Esophagus muscularis mucosa (tissue), 4 donors: ENCODE data around the gene SULT1B1. TPM values are rescaled to one million over a fixed set of nuclear protein-coding genes. Genes with fewer than 3 reads are reported as not detected.

Experiments
- DNase-seq: peaks from one replicate; pipeline ENCODE4 v3.0.0-alpha.2; 2017; ENCODE audit errors: extremely low spot score
- H3K27ac ChIP-seq, 4 donors: fragments of 200-600 bp; sonication (generic); replicated peaks in 1 of 4; 1 replicate in 3 of 4; 2 replicates in 1 of 4; pipeline ENCODE4 v1.5.1; 2016 to 2019; ENCODE audit warnings: mild to moderate bottlenecking in 1 of 4
- H3K27me3 ChIP-seq, 4 donors: fragments of 200-600 bp; sonication (generic); one replicate each; pipeline versions ENCODE4 v1.5.1 to v1.6.0; 2016 to 2019
- H3K36me3 ChIP-seq, 4 donors: fragments of 200-600 bp; sonication (generic); one replicate each; pipeline ENCODE4 v1.5.1; 2016 to 2019
- H3K4me1 ChIP-seq, 4 donors: fragments of 200-600 bp; sonication (generic); one replicate each; pipeline ENCODE4 v1.5.1; 2016 to 2019
- H3K4me3 ChIP-seq, 4 donors: fragments of 200-600 bp; sonication (generic); 1 replicate in 2 of 4; 2 replicates in 2 of 4; pipeline ENCODE4 v1.5.1; 2016 to 2019; ENCODE audit warnings: mild to moderate bottlenecking in 4 of 4, moderate library complexity in 1 of 4
- H3K9me3 ChIP-seq, 4 donors: fragments of 200-600 bp; sonication (generic); 1 replicate in 3 of 4; 2 replicates in 1 of 4; pipeline ENCODE4 v1.5.1; 2016 to 2019
- EP300 ChIP-seq: sonication (generic); formaldehyde crosslinking; IDR thresholded peaks from one replicate; pipeline ENCODE4 v1.6.1; 2017; ENCODE audit warnings: antibody characterized with exemption
- POLR2A ChIP-seq: fragments of 450-650 bp; IDR thresholded peaks from one replicate; pipeline ENCODE4 v1.6.1; 2017; ENCODE audit warnings: antibody characterized with exemption, moderate library complexity, mild to moderate bottlenecking, low read depth
- POLR2AphosphoS5 ChIP-seq, 2 donors: sonication (generic); formaldehyde crosslinking; IDR thresholded peaks; one replicate each; pipeline ENCODE4 v1.6.1; 2017; ENCODE audit warnings: antibody characterized with exemption in 2 of 2
- WGBS: methylation state at CpG from one replicate; pipeline ENCODE4 v1.1.5; 2018; 5-methylcytosine and 5-hydroxymethylcytosine counted together
- intact Hi-C: fragments of 100-400 bp; cut with DNase I; formaldehyde crosslinking; loops from one replicate; pipeline ENCODE4 v1.15.1; 2023
- total RNA-seq, 4 donors: library from RNA; depleted of rRNA; stranded (reverse); fragments of >200 nt; gene quantifications; one replicate each; pipeline versions ENCODE4 v1.1.0 to v1.2.1, GENCODE V29; 2016
- TF ChIP-seq, protein P1 (sequence below), 3 experiments: fragments of 200-600 bp in 2 of 3; fragments of 450-650 bp in 1 of 3; sonication (generic) in 2 of 3; IDR thresholded peaks; one replicate each; pipeline ENCODE4 v1.5.1; 2017 to 2019; ENCODE audit warnings: antibody characterized with exemption in 3 of 3, mild to moderate bottlenecking in 2 of 3, moderate library complexity in 1 of 3

SULT1B1 gene
- total RNA-seq, 4 donors from 2014 or later, result 0.34 to 0.99 (median 0.47) TPM

DNA sequence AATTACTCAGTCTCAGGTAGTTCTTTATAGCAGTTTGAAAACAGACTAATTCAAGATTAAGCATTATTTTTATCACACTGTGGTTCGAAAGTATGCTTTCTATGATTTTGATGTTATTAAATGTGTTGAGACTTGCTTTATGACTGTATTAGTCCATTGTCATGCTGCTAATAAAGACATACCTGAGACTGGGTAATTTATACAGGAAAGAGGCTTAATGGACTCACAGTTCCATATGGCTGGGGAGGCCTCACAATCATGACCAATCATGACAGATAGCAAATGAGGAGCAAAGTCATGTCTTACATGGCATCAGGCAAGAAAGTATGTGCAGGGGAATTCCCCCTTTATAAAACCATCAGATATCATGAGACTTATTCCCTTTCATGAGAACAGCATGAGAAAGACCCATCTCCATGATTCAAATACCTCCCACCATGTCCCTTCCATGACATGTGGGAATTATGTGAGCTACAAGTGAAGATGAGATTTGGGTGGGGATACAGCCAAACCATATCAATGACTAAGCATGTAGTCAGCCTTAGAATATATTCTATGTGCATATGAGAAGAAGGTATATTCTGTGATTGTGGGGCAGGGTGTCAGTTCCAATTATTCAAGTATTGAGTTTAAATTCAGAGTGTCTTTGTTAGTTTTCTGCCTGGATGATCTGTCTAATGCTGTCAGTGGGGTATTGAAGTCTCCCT is 62.7 kb downstream of the SULT1B1 start:
- no peak for TF ChIP-seq EP300
- no peak for TF ChIP-seq POLR2AphosphoS5 (IDR thresholded peaks at IDR 0.05)
- TF ChIP-seq, protein P1, sequence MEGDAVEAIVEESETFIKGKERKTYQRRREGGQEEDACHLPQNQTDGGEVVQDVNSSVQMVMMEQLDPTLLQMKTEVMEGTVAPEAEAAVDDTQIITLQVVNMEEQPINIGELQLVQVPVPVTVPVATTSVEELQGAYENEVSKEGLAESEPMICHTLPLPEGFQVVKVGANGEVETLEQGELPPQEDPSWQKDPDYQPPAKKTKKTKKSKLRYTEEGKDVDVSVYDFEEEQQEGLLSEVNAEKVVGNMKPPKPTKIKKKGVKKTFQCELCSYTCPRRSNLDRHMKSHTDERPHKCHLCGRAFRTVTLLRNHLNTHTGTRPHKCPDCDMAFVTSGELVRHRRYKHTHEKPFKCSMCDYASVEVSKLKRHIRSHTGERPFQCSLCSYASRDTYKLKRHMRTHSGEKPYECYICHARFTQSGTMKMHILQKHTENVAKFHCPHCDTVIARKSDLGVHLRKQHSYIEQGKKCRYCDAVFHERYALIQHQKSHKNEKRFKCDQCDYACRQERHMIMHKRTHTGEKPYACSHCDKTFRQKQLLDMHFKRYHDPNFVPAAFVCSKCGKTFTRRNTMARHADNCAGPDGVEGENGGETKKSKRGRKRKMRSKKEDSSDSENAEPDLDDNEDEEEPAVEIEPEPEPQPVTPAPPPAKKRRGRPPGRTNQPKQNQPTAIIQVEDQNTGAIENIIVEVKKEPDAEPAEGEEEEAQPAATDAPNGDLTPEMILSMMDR (IDR thresholded peaks at IDR 0.05), result no peak
- no peak for TF ChIP-seq POLR2A
- WGBS, result 44% methylated on average over 1 of the region's 1 CpG
- no peak overlapping the region for H3K27ac ChIP-seq
- no peaks in the 10 kb centered on the region for H3K4me1 ChIP-seq
- no peak overlapping the region for H3K4me3 ChIP-seq
- intact Hi-C loops, result no loop called here
- H3K36me3 ChIP-seq, result no peaks in the 10 kb centered on the region
- DNase-seq, result no peak
- H3K9me3 ChIP-seq, result peaks cover 0 to 7% (median 3%) of the 10 kb centered on the region in 4 donors
- no peaks in the 10 kb centered on the region for H3K27me3 ChIP-seq

DNA sequence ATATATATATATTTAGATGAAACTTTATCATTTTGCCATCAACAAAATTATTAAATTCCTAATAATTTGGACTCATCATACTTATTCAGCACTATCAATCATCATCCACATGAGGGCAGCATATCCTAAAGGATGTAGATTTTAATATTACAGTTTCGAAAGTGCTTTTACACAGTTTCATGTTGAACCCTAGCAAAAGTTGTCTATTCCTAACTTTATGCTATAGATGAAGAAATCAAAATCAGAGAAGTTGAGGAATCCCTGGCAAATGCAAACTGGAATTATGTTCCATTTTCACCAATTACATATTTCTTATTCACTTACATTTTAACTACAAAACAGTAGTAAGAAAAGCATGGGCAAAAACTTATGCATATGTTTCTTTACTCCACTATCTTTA is 70.8 kb downstream of the SULT1B1 start:
- Histone ChIP-seq H3K9me3 (no peaks in the 10 kb centered on the region), H3K27ac (no peak overlapping the region), H3K4me3 (no peak overlapping the region), H3K27me3 (no peaks in the 10 kb centered on the region), H3K4me1 (no peaks in the 10 kb centered on the region), H3K36me3 (no peaks in the 10 kb centered on the region)
- DNase-seq, result no peak
- WGBS, result 0% methylated on average over 1 of the region's 1 CpG
- TF ChIP-seq EP300, result no peak
- TF ChIP-seq POLR2A, result no peak
- TF ChIP-seq, protein P1 (IDR thresholded peaks at IDR 0.05), result peak; percentile 28 to 48 (median 47)
- intact Hi-C loops, result loop anchor here (10.0 kb wide), 1 partner anchor 195 kb away; no protein-coding TSS in a partner anchor

- TF ChIP-seq POLR2AphosphoS5 (IDR thresholded peaks at IDR 0.05) (no peak), EP300 (no peak), POLR2A (no peak)
- TF ChIP-seq, protein P1 (IDR thresholded peaks at IDR 0.05), result no peak
- WGBS, result 61% methylated on average over 4 of the region's 4 CpGs
- H3K27ac ChIP-seq, result no peak overlapping the region
- intact Hi-C loops, result loop anchor here (10.0 kb wide), 1 partner anchor 200 kb away; no protein-coding TSS in a partner anchor
- H3K36me3 ChIP-seq, result no peaks in the 10 kb centered on the region
- H3K4me1 ChIP-seq, result no peaks in the 10 kb centered on the region
- no peaks in the 10 kb centered on the region for H3K27me3 ChIP-seq
- H3K4me3 ChIP-seq, result no peak overlapping the region
- H3K9me3 ChIP-seq, result no peaks in the 10 kb centered on the region
- no peak for DNase-seq
These were observed 75.6 kb downstream of the SULT1B1 start for GRCh38 chr4:69684804-69685203.

Other genes starting within 250 kb of the SULT1B1 start
- not detected for gene UGT2A2, start 121.0 kb downstream of the SULT1B1 start, total RNA-seq
- not detected for gene UGT2A1, start 107.4 kb downstream of the SULT1B1 start, total RNA-seq
- not detected for gene SULT1E1, start 99.5 kb upstream of the SULT1B1 start, total RNA-seq
- gene CSN1S1, start 170.4 kb upstream of the SULT1B1 start, total RNA-seq, result not detected
- gene CSN2, start 205.1 kb upstream of the SULT1B1 start, total RNA-seq, result not detected
- not detected for gene STATH, start 235.3 kb upstream of the SULT1B1 start, total RNA-seq